Hepatocyte (in vitro differentiated cells): ENCODE results near the gene PHB1.

Experiments
- CTCF ChIP-seq: fragments of 200-600 bp; sonication (generic); IDR thresholded peaks from 2 replicates; pipeline ENCODE4 v1.5.1; 2016; ENCODE audit warnings: antibody characterized with exemption, mild to moderate bottlenecking; ENCODE audit not compliant: poor library complexity
- EZH2phosphoT487 ChIP-seq: fragments of 200-600 bp; sonication (generic); IDR thresholded peaks from one replicate; pipeline ENCODE4 v1.6.1; 2018; ENCODE audit warnings: antibody characterized with exemption, mild to moderate bottlenecking, low read depth, moderate library complexity; ENCODE audit not compliant: unreplicated experiment, severe bottlenecking

GRCh38 chr17:49409066-49409465 is 5.6 kb downstream of the PHB1 start:
- no peak for TF ChIP-seq EZH2phosphoT487
- TF ChIP-seq CTCF = no peak
